ENCODE results near the gene CPT1A.

CPT1A gene

DNA sequence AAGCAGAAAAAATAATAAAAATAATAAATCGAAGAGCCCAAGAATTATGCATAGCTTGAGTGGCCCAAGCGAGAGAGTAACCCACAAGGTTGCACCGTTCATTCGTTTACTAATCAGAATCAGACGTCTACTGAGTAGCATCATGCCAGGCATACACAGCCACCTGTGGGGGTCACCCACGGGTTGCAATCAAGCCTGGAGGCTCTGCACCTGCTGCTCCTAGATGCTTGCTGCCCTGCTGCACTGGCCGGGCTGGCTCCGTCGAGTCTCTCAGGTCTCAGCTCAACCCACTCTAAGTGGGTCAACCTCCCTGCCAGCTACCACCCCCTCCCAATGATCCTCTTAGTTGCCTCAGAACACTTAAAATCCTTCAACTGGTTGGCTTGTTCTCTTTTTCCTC lies 88.4 kb downstream of the CPT1A start:
- Histone ChIP-seq H3K9me3 (ENCODE audit: insufficient read depth, low read depth, low read length) (no peaks in the 10 kb centered on the region), H3K27me3 (ENCODE audit: insufficient read depth, low read length, poor library complexity, severe bottlenecking) (no peaks in the 10 kb centered on the region), H3K9me2 (replicated peaks; ENCODE audit: low read depth, low read length) (no peaks in the 10 kb centered on the region), H3K4me3 (ENCODE audit: low read length, poor library complexity, severe bottlenecking) (no peak overlapping the region), H3K36me3 (ENCODE audit: insufficient read depth, low read length) (peaks cover 34% of the 10 kb centered on the region; the same call in 1 of the 2 replicates), H3K4me2 (ENCODE audit: low read depth, low read length, poor library complexity, severe bottlenecking) (no peak overlapping the region), H3K9ac (ENCODE audit: low read depth, low read length, poor library complexity, severe bottlenecking) (no peak overlapping the region), H3K79me2 (ENCODE audit: insufficient read depth, low read length) (no peaks in the 10 kb centered on the region), H2AFZ (ENCODE audit: low read length) (no peak overlapping the region), H3F3A (ENCODE audit: low read depth) (no peaks in the 10 kb centered on the region), H4K20me1 (ENCODE audit: insufficient read depth, low read length, poor library complexity, severe bottlenecking) (no peaks in the 10 kb centered on the region), H3K4me1 (ENCODE audit: insufficient read depth, low read length, poor library complexity, severe bottlenecking) (no peaks in the 10 kb centered on the region)
- TF ChIP-seq, protein P1, sequence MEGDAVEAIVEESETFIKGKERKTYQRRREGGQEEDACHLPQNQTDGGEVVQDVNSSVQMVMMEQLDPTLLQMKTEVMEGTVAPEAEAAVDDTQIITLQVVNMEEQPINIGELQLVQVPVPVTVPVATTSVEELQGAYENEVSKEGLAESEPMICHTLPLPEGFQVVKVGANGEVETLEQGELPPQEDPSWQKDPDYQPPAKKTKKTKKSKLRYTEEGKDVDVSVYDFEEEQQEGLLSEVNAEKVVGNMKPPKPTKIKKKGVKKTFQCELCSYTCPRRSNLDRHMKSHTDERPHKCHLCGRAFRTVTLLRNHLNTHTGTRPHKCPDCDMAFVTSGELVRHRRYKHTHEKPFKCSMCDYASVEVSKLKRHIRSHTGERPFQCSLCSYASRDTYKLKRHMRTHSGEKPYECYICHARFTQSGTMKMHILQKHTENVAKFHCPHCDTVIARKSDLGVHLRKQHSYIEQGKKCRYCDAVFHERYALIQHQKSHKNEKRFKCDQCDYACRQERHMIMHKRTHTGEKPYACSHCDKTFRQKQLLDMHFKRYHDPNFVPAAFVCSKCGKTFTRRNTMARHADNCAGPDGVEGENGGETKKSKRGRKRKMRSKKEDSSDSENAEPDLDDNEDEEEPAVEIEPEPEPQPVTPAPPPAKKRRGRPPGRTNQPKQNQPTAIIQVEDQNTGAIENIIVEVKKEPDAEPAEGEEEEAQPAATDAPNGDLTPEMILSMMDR (conservative IDR thresholded peaks at IDR 0.05; ENCODE audit: low read length), result no peak
- TF ChIP-seq EZH2phosphoT487 (IDR thresholded peaks at IDR 0.05; ENCODE audit: borderline replicate concordance), result no peak

DNA sequence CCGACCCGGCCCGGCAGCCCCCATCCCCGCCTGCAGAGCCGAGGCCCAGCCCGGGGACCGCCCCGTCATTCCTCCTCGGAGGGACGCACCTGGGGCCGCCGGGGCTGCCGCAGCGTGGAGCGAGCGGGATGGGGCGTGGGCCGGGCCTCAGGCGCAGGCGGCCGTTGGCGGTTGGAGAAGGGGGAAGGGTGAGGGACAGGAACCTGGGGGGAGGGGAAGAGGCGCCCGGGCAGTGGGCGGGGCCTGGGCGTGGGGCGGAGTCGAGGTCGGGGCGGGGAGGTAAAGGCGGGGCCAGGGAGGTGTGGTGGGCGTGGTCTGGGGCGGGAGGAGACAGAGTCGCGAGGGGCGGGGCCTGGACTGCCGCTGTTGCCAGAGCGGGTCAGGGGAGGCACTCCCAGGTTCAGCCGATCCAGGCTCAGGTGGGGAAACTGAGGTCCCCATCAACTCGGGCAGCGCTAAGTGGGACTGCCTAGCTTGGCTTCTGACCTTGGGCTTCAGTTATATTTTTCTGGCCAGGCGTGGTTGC lies 90.3 kb downstream of the CPT1A start, which contains the start of gene TESMIN:
Gene TESMIN, minus strand, starts transcription at position 190 of the 526 bp plus-strand sequence. CDS start 860 bp downstream, outside the sequence.
- Histone ChIP-seq H3K79me2 (ENCODE audit: insufficient read depth, low read length) (no peaks in the 10 kb centered on the region), H4K20me1 (ENCODE audit: insufficient read depth, low read length, poor library complexity, severe bottlenecking) (no peaks in the 10 kb centered on the region), H3K4me3 (ENCODE audit: low read length, poor library complexity, severe bottlenecking) (no peak within 1 kb of the TSS), H3F3A (ENCODE audit: low read depth) (no peaks in the 10 kb centered on the region), H3K36me3 (ENCODE audit: insufficient read depth, low read length) (peaks cover 15% of the 10 kb centered on the region; the same call in 1 of the 2 replicates), H2AFZ (ENCODE audit: low read length) (no peak within 1 kb of the TSS), H3K4me2 (ENCODE audit: low read depth, low read length, poor library complexity, severe bottlenecking) (no peak within 1 kb of the TSS), H3K27me3 (ENCODE audit: insufficient read depth, low read length, poor library complexity, severe bottlenecking) (no peaks in the 10 kb centered on the region), H3K4me1 (ENCODE audit: insufficient read depth, low read length, poor library complexity, severe bottlenecking) (no peaks in the 10 kb centered on the region), H3K9me2 (replicated peaks; ENCODE audit: low read depth, low read length) (no peaks in the 10 kb centered on the region), H3K9me3 (ENCODE audit: insufficient read depth, low read depth, low read length) (no peaks in the 10 kb centered on the region), H3K9ac (ENCODE audit: low read depth, low read length, poor library complexity, severe bottlenecking) (no peak within 1 kb of the TSS)
- no peak for TF ChIP-seq EZH2phosphoT487 (IDR thresholded peaks at IDR 0.05; ENCODE audit: borderline replicate concordance)
- TF ChIP-seq, protein P1 (conservative IDR thresholded peaks at IDR 0.05; ENCODE audit: low read length), result no peak

GRCh38 chr11:68751004-68751325 lies 90.8 kb downstream of the CPT1A start:
- Histone ChIP-seq H2AFZ (ENCODE audit: low read length) (no peak overlapping the region), H3K27me3 (ENCODE audit: insufficient read depth, low read length, poor library complexity, severe bottlenecking) (no peaks in the 10 kb centered on the region), H3K9me2 (replicated peaks; ENCODE audit: low read depth, low read length) (no peaks in the 10 kb centered on the region), H3K4me2 (ENCODE audit: low read depth, low read length, poor library complexity, severe bottlenecking) (no peak overlapping the region), H3K9me3 (ENCODE audit: insufficient read depth, low read depth, low read length) (no peaks in the 10 kb centered on the region), H3K4me3 (ENCODE audit: low read length, poor library complexity, severe bottlenecking) (no peak overlapping the region), H3K36me3 (ENCODE audit: insufficient read depth, low read length) (peaks cover 10% of the 10 kb centered on the region; the same call in 1 of the 2 replicates), H3K4me1 (ENCODE audit: insufficient read depth, low read length, poor library complexity, severe bottlenecking) (no peaks in the 10 kb centered on the region), H4K20me1 (ENCODE audit: insufficient read depth, low read length, poor library complexity, severe bottlenecking) (no peaks in the 10 kb centered on the region), H3K9ac (ENCODE audit: low read depth, low read length, poor library complexity, severe bottlenecking) (no peak overlapping the region), H3K79me2 (ENCODE audit: insufficient read depth, low read length) (no peaks in the 10 kb centered on the region), H3F3A (ENCODE audit: low read depth) (no peaks in the 10 kb centered on the region)
- TF ChIP-seq EZH2phosphoT487 (IDR thresholded peaks at IDR 0.05; ENCODE audit: borderline replicate concordance), result no peak
- TF ChIP-seq, protein P1 (conservative IDR thresholded peaks at IDR 0.05; ENCODE audit: low read length), result no peak
